ENCODE results near the gene C20orf141. TPM values are rescaled to one million over a fixed set of nuclear protein-coding genes. Genes with fewer than 3 reads are reported as not detected.

The C20orf141 gene
- total RNA-seq, 4 donors from 2014 or later, result not detected

GRCh38 chr20:2847802-2848201 is 33.0 kb downstream of the C20orf141 start:
- TF ChIP-seq, protein P1, sequence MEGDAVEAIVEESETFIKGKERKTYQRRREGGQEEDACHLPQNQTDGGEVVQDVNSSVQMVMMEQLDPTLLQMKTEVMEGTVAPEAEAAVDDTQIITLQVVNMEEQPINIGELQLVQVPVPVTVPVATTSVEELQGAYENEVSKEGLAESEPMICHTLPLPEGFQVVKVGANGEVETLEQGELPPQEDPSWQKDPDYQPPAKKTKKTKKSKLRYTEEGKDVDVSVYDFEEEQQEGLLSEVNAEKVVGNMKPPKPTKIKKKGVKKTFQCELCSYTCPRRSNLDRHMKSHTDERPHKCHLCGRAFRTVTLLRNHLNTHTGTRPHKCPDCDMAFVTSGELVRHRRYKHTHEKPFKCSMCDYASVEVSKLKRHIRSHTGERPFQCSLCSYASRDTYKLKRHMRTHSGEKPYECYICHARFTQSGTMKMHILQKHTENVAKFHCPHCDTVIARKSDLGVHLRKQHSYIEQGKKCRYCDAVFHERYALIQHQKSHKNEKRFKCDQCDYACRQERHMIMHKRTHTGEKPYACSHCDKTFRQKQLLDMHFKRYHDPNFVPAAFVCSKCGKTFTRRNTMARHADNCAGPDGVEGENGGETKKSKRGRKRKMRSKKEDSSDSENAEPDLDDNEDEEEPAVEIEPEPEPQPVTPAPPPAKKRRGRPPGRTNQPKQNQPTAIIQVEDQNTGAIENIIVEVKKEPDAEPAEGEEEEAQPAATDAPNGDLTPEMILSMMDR (IDR thresholded peaks at IDR 0.05), result no peak
- no peak for TF ChIP-seq POLR2AphosphoS5 (IDR thresholded peaks at IDR 0.05)
- no peak for TF ChIP-seq POLR2A (IDR thresholded peaks at IDR 0.05)
- TF ChIP-seq EP300 (IDR thresholded peaks at IDR 0.05; ENCODE audit: low read depth), result no peak
- H3K4me1 ChIP-seq, result peaks cover 0 to 6% (median 0%) of the 10 kb centered on the region in 4 donors
- no peak overlapping the region for H3K4me3 ChIP-seq
- H3K27ac ChIP-seq, result no peak overlapping the region
- no peaks in the 10 kb centered on the region for H3K27me3 ChIP-seq
- intact Hi-C loops (cut with DNase I; ENCODE audit: low total_unique reads), result no loop called here
- in situ Hi-C loops (cut with MboI; ENCODE audit: low pct_ligation_motif_present in 1 of 4, low pct_unique_long_range_greater_than_20kb in 1 of 4, low sequenced_read_pairs in 3 of 4), result no loop called here
- no peaks in the 10 kb centered on the region for H3K36me3 ChIP-seq
- no peak for DNase-seq
- no peaks in the 10 kb centered on the region for H3K9me3 ChIP-seq
- WGBS, 2 donors (ENCODE audit: low coverage in 1 of 2), result 93 to 96% methylated on average over 3 to 4 of the region's 4 CpGs

GRCh38 chr20:2849529-2849928 is 34.7 kb downstream of the C20orf141 start:
- WGBS, 2 donors (ENCODE audit: low coverage in 1 of 2), result 95 to 100% methylated on average over 1 to 4 of the region's 4 CpGs
- TF ChIP-seq, protein P1 (IDR thresholded peaks at IDR 0.05), result no peak
- TF ChIP-seq POLR2A (IDR thresholded peaks at IDR 0.05), result no peak
- no peak for TF ChIP-seq POLR2AphosphoS5 (IDR thresholded peaks at IDR 0.05)
- TF ChIP-seq EP300 (IDR thresholded peaks at IDR 0.05; ENCODE audit: low read depth), result no peak
- in situ Hi-C loops (cut with MboI; ENCODE audit: low pct_ligation_motif_present in 1 of 4, low pct_unique_long_range_greater_than_20kb in 1 of 4, low sequenced_read_pairs in 3 of 4), result no loop called here
- Histone ChIP-seq H3K4me3 (no peak overlapping the region), H3K4me1 (peaks cover 0 to 6% (median 0%) of the 10 kb centered on the region in 4 donors), H3K36me3 (no peaks in the 10 kb centered on the region), H3K9me3 (no peaks in the 10 kb centered on the region), H3K27me3 (no peaks in the 10 kb centered on the region), H3K27ac (no peak overlapping the region)
- intact Hi-C loops (cut with DNase I; ENCODE audit: low total_unique reads), result no loop called here
- DNase-seq, result no peak

- H3K27me3 ChIP-seq, result no peaks in the 10 kb centered on the region
- intact Hi-C loops (cut with DNase I; ENCODE audit: low total_unique reads) (no loop called here), in situ Hi-C loops (cut with MboI; ENCODE audit: low pct_ligation_motif_present in 1 of 4, low pct_unique_long_range_greater_than_20kb in 1 of 4, low sequenced_read_pairs in 3 of 4) (no loop called here)
- no peak overlapping the region for H3K4me3 ChIP-seq
- no peaks in the 10 kb centered on the region for H3K9me3 ChIP-seq
- TF ChIP-seq POLR2A (IDR thresholded peaks at IDR 0.05) (no peak), POLR2AphosphoS5 (IDR thresholded peaks at IDR 0.05) (no peak), EP300 (IDR thresholded peaks at IDR 0.05; ENCODE audit: low read depth) (no peak)
- TF ChIP-seq, protein P1 (IDR thresholded peaks at IDR 0.05), result no peak
- H3K27ac ChIP-seq, result no peak overlapping the region
- H3K4me1 ChIP-seq, result peaks cover 0 to 6% (median 0%) of the 10 kb centered on the region in 4 donors
- DNase-seq, result no peak
- H3K36me3 ChIP-seq, result no peaks in the 10 kb centered on the region
- 86 to 95% methylated on average over 1 to 10 of the region's 10 CpGs for WGBS, 2 donors (ENCODE audit: low coverage in 1 of 2)
Measured at GRCh38 chr20:2851086-2851485, 36.3 kb downstream of the C20orf141 start.

- 91 to 100% methylated on average over 1 to 2 of the region's 2 CpGs for WGBS, 2 donors (ENCODE audit: low coverage in 1 of 2)
- H3K27me3 ChIP-seq, result no peaks in the 10 kb centered on the region
- TF ChIP-seq POLR2A (IDR thresholded peaks at IDR 0.05) (no peak), POLR2AphosphoS5 (IDR thresholded peaks at IDR 0.05) (no peak), EP300 (IDR thresholded peaks at IDR 0.05; ENCODE audit: low read depth) (no peak)
- TF ChIP-seq, protein P1 (IDR thresholded peaks at IDR 0.05), result no peak
- intact Hi-C loops (cut with DNase I; ENCODE audit: low total_unique reads) (no loop called here), in situ Hi-C loops (cut with MboI; ENCODE audit: low pct_ligation_motif_present in 1 of 4, low pct_unique_long_range_greater_than_20kb in 1 of 4, low sequenced_read_pairs in 3 of 4) (no loop called here)
- DNase-seq, result no peak
- H3K9me3 ChIP-seq, result no peaks in the 10 kb centered on the region
- peaks cover 0 to 16% (median 0%) of the 10 kb centered on the region in 4 donors for H3K36me3 ChIP-seq
- no peak overlapping the region for H3K27ac ChIP-seq
- no peaks in the 10 kb centered on the region for H3K4me1 ChIP-seq
- no peak overlapping the region for H3K4me3 ChIP-seq
Measured at GRCh38 chr20:2858591-2858990, 43.8 kb downstream of the C20orf141 start.
